Vein endothelial cell (primary cell): Measurements from ENCODE around the gene SMIM3. TPM values are rescaled to one million over a fixed set of nuclear protein-coding genes. Genes with fewer than 3 reads are reported as not detected.

Experiments
- total RNA-seq: library from RNA; depleted of rRNA; stranded (reverse); fragments of >200 nt; gene quantifications from 2 replicates; pipeline ENCODE4 v1.2.3, GENCODE V29; 2012

SMIM3 gene, protein sequence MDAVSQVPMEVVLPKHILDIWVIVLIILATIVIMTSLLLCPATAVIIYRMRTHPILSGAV
- 2.0 and 3.9 TPM in 2 replicates for total RNA-seq

DNA sequence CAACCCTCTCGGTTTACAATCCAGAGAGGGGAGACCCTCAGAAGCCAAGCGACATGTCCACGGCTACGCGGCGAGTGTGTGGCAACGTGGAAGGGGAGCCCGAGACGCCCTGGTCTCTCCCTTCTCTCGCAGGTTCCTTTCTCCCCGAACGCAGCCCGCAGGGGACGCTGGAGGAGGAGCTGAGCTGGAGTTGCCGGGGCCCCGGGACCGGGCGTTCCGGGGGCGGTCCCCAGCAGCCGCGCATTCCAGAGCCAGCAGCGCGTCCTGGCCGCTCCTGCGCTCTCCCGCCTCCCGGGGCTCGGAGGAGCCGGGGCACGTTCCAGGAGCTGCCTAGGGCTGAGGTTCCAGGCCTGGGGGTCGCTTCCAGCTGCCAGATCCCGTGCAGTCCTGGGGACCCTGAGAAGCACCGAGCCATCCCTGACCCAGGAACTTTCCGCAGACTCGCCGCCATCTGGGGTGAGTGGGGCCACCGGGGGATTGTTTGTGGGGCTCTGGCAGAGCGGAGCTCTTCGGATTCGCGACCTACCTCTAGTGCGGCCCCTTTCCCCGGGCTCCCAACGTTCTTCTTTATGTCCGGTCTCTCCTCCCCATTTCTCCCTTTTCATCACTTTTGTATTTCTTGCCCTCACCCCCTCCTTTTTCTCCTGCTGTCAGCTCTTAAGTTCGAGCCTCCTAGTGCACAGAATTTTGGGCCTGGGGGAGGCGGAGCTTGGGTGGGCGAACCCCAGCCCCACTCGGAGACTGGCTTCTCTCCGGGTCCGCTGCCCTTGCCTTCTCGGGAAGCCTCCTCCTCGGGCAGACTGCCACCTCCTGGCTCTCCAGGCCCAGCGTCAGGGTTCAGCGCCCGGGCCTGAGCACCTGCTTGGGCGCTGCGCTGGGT lies at the start of gene SMIM3:
TSS of gene SMIM3 (plus strand) at position 241 of the 880 bp plus-strand sequence. CDS start 16,684 bp downstream, outside the sequence.

DNA sequence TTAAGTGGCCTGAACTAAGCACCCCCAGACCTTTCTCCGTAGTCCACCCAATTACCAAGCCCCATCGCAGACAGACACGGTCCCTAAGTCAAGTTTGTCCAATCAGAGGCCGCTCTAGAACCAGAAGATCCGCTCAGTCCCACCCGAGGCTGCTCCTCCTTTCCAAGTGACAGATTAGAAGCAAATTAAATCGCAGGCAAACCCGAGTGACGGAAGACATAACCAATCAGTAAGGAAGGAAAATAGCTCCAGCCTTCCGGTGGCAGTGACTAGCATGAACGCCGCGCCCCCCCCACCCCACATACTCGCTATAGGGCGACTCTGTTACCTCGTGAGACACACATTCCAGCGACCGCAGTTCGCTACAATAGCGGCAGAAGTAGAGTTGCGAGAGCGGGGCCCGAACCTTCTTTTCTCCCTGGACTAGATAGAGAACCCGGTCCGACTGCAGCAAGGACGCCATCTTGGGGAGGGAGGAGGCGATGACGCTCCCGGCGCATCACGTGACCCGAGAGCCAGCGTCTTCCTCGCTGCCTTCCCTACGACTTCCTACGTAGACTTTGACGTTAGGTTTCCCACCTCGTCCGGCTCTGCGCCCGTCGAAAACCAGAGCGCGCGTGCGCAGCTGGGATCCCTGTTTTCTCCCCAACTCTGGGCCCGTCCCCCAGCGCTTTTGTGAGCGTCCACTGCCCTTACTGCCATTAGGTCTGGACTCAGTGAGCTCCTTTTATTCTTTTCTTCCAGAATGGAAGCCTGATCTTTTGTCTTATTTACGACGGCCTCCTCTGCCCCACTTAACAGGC lies 19.8 kb upstream of the SMIM3 start, which contains the start of gene DCTN4:
TSS of gene DCTN4 (minus strand) at position 487 of the 803 bp plus-strand sequence. CDS start at position 463, 24 bp downstream.

DNA sequence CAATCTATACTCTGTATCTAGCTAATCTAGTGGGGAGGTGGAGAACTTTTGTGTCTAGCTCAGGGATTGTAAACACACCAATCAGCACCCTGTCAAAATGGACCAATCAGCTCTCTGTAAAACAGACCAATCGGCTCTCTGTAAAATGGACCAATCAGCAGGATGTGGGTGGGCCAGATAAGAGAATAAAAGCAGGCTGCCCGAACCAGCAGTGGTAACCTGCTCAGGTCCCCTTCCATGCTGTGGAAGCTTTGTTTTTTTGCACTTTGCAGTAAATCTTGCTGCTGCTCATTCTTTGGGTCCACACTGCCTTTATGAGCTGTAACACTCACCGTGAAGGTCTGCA lies 67.7 kb downstream of the SMIM3 start, which contains the start of gene IRGM:
TSS of gene IRGM (plus strand) at position 214 of the 346 bp plus-strand sequence. CDS start 1,603 bp downstream, outside the sequence.

Other genes with a start within 250 kb of the SMIM3 start
- gene SYNPO, start 138.1 kb upstream of the SMIM3 start, total RNA-seq, result 23.9 and 37.9 TPM in 2 replicates
- under 0.01 and 1.1 TPM in 2 replicates for gene MYOZ3, start 117.5 kb upstream of the SMIM3 start, total RNA-seq
- 38.2 and 46.9 TPM in 2 replicates for gene RBM22, start 77.7 kb upstream of the SMIM3 start, total RNA-seq
- 43.1 and 43.4 TPM in 2 replicates for gene DCTN4, start 19.7 kb upstream of the SMIM3 start, total RNA-seq
- not detected in 2 replicates for gene IRGM, start 67.8 kb downstream of the SMIM3 start, total RNA-seq
- 5.3 and 6.2 TPM in 2 replicates for gene ZNF300, start 126.2 kb downstream of the SMIM3 start, total RNA-seq
- gene GPX3, start 241.8 kb downstream of the SMIM3 start, total RNA-seq, result 2.3 and 10.4 TPM in 2 replicates